B cell (primary cell): ENCODE results near the gene SNCB. TPM values are rescaled to one million over a fixed set of nuclear protein-coding genes. Genes with fewer than 3 reads are reported as not detected.

ENCODE experiments used
- ATAC-seq: fragments of 200-7000 bp; cut with Tn5 transposase; one replicate; pipeline ENCODE4 v1.10.0; 2021; ENCODE audit warnings: low read depth, mild to moderate bottlenecking, moderate number of reproducible peaks, moderate library complexity
- CTCF ChIA-PET: fragments of 350-600 bp; sonication (Branson Sonifier 250); formaldehyde crosslinking; loops from one replicate; lab custom pipeline; 2021; ENCODE audit warnings: antibody characterized with exemption, inconsistent platforms; lab: Charles Lee
- POLR2A ChIA-PET: fragments of 350-600 bp; sonication (Branson Sonifier 250); formaldehyde crosslinking; loops from one replicate; lab custom pipeline; 2021; ENCODE audit warnings: antibody characterized with exemption; lab: Charles Lee
- DNase-seq: peaks from one replicate; pipeline ENCODE4 v3.0.0; 2013
- H2AFZ ChIP-seq: 2 replicates; pipeline ENCODE4 v1.6.1; 2012; ENCODE audit warnings: mild to moderate bottlenecking, low read depth, low read length; ENCODE audit not compliant: insufficient read depth, poor library complexity, severe bottlenecking
- H3K27ac ChIP-seq, 2 donors: 1 replicate in 1 of 2; 2 replicates in 1 of 2; pipeline ENCODE4 v1.5.1; 2012 to 2013; ENCODE audit warnings: low read length in 2 of 2, mild to moderate bottlenecking in 2 of 2, moderate library complexity in 1 of 2
- H3K27me3 ChIP-seq, 4 experiments: fragments of 200-600 bp in 1 of 4; sonication (generic) in 1 of 4; replicated peaks in 1 of 4; 1 replicate in 2 of 4; 2 replicates in 2 of 4; pipeline versions ENCODE4 v1.6.1 to v1.7.0; 2013 to 2016; ENCODE audit warnings: low read length in 3 of 4, mild to moderate bottlenecking in 2 of 4, mixed read lengths in 1 of 4, moderate library complexity in 1 of 4; ENCODE audit not compliant: insufficient read depth in 4 of 4, control insufficient read depth in 3 of 4; ENCODE audit errors: control extremely low read depth in 1 of 4
- H3K36me3 ChIP-seq, 2 experiments: replicated peaks in 1 of 2; 1 replicate in 1 of 2; 2 replicates in 1 of 2; pipeline versions ENCODE4 v1.6.1 to v1.7.1; 2013; ENCODE audit warnings: low read length in 1 of 2; ENCODE audit not compliant: insufficient read depth in 2 of 2, control insufficient read depth in 1 of 2; ENCODE audit errors: control extremely low read depth in 1 of 2, extremely low read depth in 1 of 2
- H3K4me1 ChIP-seq, 2 donors: fragments of 200-600 bp in 1 of 2; sonication (generic) in 1 of 2; 1 replicate in 1 of 2; 2 replicates in 1 of 2; pipeline versions ENCODE4 v1.5.1 to v1.6.1; 2013 to 2017; ENCODE audit warnings: low read length in 2 of 2; ENCODE audit not compliant: control insufficient read depth in 2 of 2, insufficient read depth in 2 of 2
- H3K4me2 ChIP-seq: replicated peaks from 2 replicates; pipeline ENCODE3; 2012; ENCODE audit warnings: mild to moderate bottlenecking, low read depth, low read length; ENCODE audit not compliant: poor library complexity, severe bottlenecking
- H3K4me3 ChIP-seq, 5 experiments: fragments of 200-600 bp in 1 of 5; sonication (generic) in 1 of 5; 1 replicate in 3 of 5; 2 replicates in 2 of 5; pipeline versions ENCODE4 v1.5.1 to v1.7.0; 2011 to 2016; ENCODE audit warnings: low read length in 4 of 5, mild to moderate bottlenecking in 4 of 5, low read depth in 2 of 5, control low read depth in 1 of 5, moderate library complexity in 1 of 5; ENCODE audit not compliant: insufficient read depth in 1 of 5; ENCODE audit errors: control extremely low read depth in 1 of 5, extremely low read depth in 1 of 5
- H3K79me2 ChIP-seq: fragments of 200-600 bp; sonication (generic); one replicate; pipeline ENCODE4 v1.6.0; 2016; ENCODE audit warnings: low read length; ENCODE audit not compliant: control insufficient read depth, insufficient read depth
- H3K9ac ChIP-seq: fragments of 200-600 bp; sonication (generic); 2 replicates; pipeline ENCODE4 v1.6.1; 2017; ENCODE audit warnings: mild to moderate bottlenecking, low read length, moderate library complexity
- H3K9me3 ChIP-seq, 3 donors: one replicate each; pipeline versions ENCODE4 v1.6.1 to v1.7.1; 2013; ENCODE audit warnings: low read length in 2 of 3; ENCODE audit not compliant: control insufficient read depth in 2 of 3, insufficient read depth in 1 of 3; ENCODE audit errors: control extremely low read depth in 1 of 3
- H4K20me1 ChIP-seq: 2 replicates; pipeline ENCODE4 v1.6.0; 2012; ENCODE audit warnings: mild to moderate bottlenecking, low read length; ENCODE audit not compliant: insufficient read depth, control insufficient read depth, poor library complexity, severe bottlenecking
- H3K27ac Mint-ChIP-seq: one replicate; pipeline ENCODE4 v1.8.0; 2021; ENCODE audit warnings: mixed read lengths
- H3K27me3 Mint-ChIP-seq: one replicate; pipeline ENCODE4 v1.8.0; 2021; ENCODE audit warnings: mixed read lengths
- H3K4me1 Mint-ChIP-seq: one replicate; pipeline ENCODE4 v1.8.0; 2021; ENCODE audit warnings: mixed read lengths
- H3K4me3 Mint-ChIP-seq: one replicate; pipeline ENCODE4 v1.8.0; 2021; ENCODE audit warnings: mixed read lengths
- H3K9me3 Mint-ChIP-seq: one replicate; pipeline ENCODE4 v1.8.0; 2022; ENCODE audit warnings: mixed read lengths; ENCODE audit not compliant: insufficient read depth
- EZH2 ChIP-seq: IDR thresholded peaks from 2 replicates; pipeline ENCODE4 v1.6.1; 2012; ENCODE audit warnings: borderline replicate concordance, low read depth, mild to moderate bottlenecking, moderate library complexity, low read length; ENCODE audit not compliant: insufficient read depth, poor library complexity, severe bottlenecking
- WGBS: methylation state at CpG from one replicate; pipeline ENCODE4 v1.1.5; 2013; ENCODE audit warnings: missing lambda C conversion rate; ENCODE audit not compliant: insufficient coverage; 5-methylcytosine and 5-hydroxymethylcytosine counted together
- intact Hi-C: fragments of 100-400 bp; cut with micrococcal nuclease; formaldehyde crosslinking; loops from one replicate; pipeline ENCODE4 v1.10.0; 2022
- polyA plus RNA-seq: library from polyadenylated mRNA; depleted of rRNA; stranded (reverse); fragments of >200 nt; gene quantifications from 2 replicates; pipeline ENCODE4 v1.2.3, GENCODE V29; 2012
- total RNA-seq, 2 donors: library from RNA; stranded (reverse); fragments of 120-200 nt in 1 of 2; gene quantifications; 1 replicate in 1 of 2; 2 replicates in 1 of 2; pipeline versions ENCODE4 v1.2.3 to v1.2.4, GENCODE V29; 2013 to 2022
- TF ChIP-seq, protein P1 (sequence below): fragments of 200-600 bp; IDR thresholded peaks from one replicate; pipeline ENCODE4 v1.8.0; 2022; ENCODE audit warnings: antibody characterized with exemption, mild to moderate bottlenecking

The SNCB gene
- total and polyA plus RNA-seq, 2 donors (not counting 1 experiment from before 2014, with no cell fraction given) = 0.09 TPM; not detected in 1

DNA sequence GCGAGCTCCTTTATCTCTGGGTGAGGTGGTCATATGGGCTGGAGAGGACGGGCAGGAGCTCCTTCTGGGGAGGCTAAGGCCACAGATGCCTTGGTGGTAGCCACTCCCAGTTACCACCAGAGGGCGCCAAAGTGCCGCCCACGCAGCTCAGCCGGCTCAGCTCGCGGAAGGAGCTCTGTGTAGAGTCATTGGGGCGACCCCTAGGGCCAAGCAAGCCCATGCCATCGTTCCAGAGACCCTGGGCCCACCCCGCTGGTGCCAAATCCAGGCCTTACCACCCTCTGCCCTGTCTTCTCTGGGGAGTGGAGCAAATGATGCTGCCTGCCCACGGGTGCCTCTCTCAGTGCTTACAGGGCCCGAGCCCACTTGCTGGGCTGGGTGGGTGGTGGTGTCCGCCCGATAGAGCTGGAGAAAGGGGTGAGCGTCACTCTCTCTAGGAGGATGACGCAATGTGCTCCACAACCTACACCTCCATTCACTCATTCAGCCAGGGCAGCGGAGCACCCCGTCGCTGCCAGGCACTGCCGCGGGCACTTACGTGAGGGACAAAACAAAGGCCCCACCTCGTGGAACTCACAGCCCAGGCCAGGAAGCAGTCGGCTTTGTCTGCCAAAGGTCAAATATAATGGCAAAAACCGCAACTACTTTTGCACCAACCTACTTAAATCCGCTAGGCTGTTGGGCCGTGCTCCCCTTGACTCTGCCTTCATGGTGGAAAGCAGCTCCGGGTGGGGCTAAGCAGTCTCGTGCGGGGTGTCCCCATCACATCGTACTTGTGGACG, 30.7 kb upstream of the SNCB start:
- H3K4me2 ChIP-seq = peak overlapping the region; percentile 40
- 62% methylated on average over 26 of the region's 33 CpGs for WGBS

More for the DNA sequence above, 30.7 kb upstream of the SNCB start:
- no peaks in the 10 kb centered on the region for H4K20me1 ChIP-seq
- H3K9ac ChIP-seq = no peak overlapping the region
- POLR2A ChIA-PET = interaction anchor here (1.0 to 1.5 kb wide), 2 partner anchors 14 to 213 kb away, joined by 3 to 4 read pairs; partner anchors contain the start of gene FAF2
- peak overlapping the region; percentile 34 for H2AFZ ChIP-seq
- peaks cover 25 to 30% of the 10 kb centered on the region in 2 donors for H3K4me1 ChIP-seq
- peaks cover 0 to 16% (median 2%) of the 10 kb centered on the region in 4 experiments for H3K27me3 ChIP-seq
- TF ChIP-seq, protein P1, sequence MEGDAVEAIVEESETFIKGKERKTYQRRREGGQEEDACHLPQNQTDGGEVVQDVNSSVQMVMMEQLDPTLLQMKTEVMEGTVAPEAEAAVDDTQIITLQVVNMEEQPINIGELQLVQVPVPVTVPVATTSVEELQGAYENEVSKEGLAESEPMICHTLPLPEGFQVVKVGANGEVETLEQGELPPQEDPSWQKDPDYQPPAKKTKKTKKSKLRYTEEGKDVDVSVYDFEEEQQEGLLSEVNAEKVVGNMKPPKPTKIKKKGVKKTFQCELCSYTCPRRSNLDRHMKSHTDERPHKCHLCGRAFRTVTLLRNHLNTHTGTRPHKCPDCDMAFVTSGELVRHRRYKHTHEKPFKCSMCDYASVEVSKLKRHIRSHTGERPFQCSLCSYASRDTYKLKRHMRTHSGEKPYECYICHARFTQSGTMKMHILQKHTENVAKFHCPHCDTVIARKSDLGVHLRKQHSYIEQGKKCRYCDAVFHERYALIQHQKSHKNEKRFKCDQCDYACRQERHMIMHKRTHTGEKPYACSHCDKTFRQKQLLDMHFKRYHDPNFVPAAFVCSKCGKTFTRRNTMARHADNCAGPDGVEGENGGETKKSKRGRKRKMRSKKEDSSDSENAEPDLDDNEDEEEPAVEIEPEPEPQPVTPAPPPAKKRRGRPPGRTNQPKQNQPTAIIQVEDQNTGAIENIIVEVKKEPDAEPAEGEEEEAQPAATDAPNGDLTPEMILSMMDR = peak; percentile 96
- no peak for TF ChIP-seq EZH2
- H3K27ac Mint-ChIP-seq = peak overlapping the region; percentile 67
- intact Hi-C loops = loop anchor here (1.0 kb wide), 1 partner anchor 14 kb away; the partner anchor contains the start of gene TSPAN17
- no peak overlapping the region for H3K4me3 ChIP-seq
- H3K27me3 Mint-ChIP-seq = peaks cover 23% of the 10 kb centered on the region
- H3K4me3 Mint-ChIP-seq = no peak overlapping the region
- H3K36me3 ChIP-seq = peaks cover 0 to 7% of the 10 kb centered on the region in 2 experiments
- H3K9me3 ChIP-seq = no peaks in the 10 kb centered on the region
- ATAC-seq (peak; percentile 76), DNase-seq (peak; percentile 89)
- no peaks in the 10 kb centered on the region for H3K9me3 Mint-ChIP-seq
- H3K27ac ChIP-seq = no peak overlapping the region
- CTCF ChIA-PET = interaction anchor here (0.6 to 5.6 kb wide), 52 partner anchors 8 to 595 kb away, joined by 3 to 78 read pairs (median 4); partner anchors contain the start of genes CLTB, EIF4E1B, FAF2 and GPRIN1
- peaks cover 32% of the 10 kb centered on the region for H3K4me1 Mint-ChIP-seq
- H3K79me2 ChIP-seq = no peaks in the 10 kb centered on the region
